Measurements from ENCODE around the gene GPR162. TPM values are rescaled to one million over a fixed set of nuclear protein-coding genes. Genes with fewer than 3 reads are reported as not detected.

GPR162 gene, protein sequence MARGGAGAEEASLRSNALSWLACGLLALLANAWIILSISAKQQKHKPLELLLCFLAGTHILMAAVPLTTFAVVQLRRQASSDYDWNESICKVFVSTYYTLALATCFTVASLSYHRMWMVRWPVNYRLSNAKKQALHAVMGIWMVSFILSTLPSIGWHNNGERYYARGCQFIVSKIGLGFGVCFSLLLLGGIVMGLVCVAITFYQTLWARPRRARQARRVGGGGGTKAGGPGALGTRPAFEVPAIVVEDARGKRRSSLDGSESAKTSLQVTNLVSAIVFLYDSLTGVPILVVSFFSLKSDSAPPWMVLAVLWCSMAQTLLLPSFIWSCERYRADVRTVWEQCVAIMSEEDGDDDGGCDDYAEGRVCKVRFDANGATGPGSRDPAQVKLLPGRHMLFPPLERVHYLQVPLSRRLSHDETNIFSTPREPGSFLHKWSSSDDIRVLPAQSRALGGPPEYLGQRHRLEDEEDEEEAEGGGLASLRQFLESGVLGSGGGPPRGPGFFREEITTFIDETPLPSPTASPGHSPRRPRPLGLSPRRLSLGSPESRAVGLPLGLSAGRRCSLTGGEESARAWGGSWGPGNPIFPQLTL
- 10.8 TPM for polyA plus RNA-seq (2013, experiment 1 of 2; ENCODE audit: insufficient read length)
- polyA plus RNA-seq (2013, experiment 2 of 2; ENCODE audit: insufficient read length): 10.4 TPM

DNA sequence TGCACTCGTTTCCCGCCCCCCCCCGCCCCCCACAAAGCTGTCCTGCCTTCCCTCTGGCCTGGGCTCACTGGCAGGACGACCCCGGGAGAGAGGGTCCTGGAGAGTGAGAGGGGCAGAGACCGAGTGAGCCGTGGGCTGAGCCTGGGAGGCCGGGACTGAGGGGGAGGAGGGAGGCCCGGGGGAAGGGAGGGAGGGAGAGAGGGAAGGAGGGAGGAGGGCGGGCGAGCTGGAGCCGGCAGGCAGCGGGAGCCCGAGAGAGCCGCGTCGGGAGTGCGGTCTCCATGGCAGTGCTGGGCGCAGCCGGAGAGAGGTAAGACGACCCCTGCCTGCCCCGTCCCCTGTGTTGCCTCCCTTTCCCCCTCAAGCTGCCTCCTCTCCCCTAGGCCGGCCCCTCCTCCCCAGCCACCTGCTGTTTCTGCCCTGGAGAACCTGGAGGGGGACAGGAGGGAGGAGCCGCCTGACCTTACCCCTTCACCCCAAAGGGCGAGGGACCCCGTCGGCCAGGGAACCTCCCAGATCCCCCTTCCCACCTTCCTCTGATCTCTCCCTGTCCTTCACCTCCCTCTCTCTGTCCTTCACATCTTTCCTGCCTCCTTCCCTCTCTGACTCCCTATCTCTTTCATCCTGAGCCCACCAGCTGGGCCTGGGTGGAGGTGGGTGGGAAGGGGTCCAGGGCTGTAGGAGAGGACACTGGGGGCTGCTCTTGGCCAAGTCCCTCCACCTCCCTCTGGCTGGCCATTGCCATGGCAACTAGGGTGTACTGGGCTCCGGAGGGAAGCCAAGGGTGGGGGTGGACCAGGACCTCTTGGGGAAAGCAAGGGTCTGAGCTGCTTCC lies at the start of gene GPR162:
Gene GPR162, plus strand, starts transcription at position 231 of the 835 bp plus-strand sequence. CDS start 2,078 bp downstream, outside the sequence.
- peak; percentile 61 for DNase-seq

DNA sequence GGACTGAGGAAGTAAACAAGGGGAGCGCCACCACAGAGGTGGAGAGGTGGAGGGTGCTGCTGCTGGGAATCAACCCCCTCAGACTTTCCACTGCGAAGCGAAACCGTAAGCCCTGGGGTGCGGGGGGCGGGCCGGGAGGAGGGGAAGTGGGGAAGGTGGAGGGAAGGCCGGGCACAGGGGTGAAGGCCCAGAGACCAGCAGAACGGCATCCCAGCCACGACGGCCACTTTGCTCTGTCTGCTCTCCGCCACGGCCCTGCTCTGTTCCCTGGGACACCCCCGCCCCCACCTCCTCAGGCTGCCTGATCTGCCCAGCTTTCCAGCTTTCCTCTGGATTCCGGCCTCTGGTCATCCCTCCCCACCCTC lies 49.3 kb upstream of the GPR162 start, which contains the start of gene LAG3:
Gene LAG3, plus strand, starts transcription at position 190 of the 365 bp plus-strand sequence. CDS start 333 bp downstream, outside the sequence.
- DNase-seq: no peak

DNA sequence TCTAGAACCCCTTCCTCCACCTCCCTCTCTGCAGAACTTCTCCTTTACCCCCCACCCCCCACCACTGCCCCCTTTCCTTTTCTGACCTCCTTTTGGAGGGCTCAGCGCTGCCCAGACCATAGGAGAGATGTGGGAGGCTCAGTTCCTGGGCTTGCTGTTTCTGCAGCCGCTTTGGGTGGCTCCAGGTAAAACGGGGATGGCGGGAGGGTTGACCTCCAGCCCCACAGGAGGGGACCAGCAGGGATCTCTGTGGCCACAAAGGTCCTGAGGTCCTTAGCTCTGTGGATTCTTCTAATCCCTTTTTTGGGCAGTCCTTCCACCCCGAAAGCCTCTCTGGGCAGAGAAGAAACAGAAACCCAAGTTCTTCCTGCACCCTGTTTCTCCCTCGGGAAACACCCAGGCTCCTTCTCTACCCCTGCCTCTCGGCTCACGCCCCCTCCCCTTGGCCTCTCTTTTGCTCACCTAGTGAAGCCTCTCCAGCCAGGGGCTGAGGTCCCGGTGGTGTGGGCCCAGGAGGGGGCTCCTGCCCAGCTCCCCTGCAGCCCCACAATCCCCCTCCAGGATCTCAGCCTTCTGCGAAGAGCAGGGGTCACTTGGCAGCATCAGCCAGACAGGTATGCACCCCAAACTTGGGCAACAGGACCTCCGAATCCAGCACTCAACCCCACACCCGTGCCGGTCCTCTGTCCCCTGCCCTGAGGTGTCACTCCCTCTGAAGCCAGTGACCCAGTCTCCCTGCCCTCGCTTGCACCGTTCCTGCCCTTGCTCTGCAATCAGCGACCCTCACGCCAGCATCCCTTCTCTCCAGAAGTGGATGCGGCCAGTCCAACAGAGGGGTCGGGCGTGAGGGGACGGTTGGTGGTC lies 48.7 kb upstream of the GPR162 start:
- DNase-seq: no peak

DNA sequence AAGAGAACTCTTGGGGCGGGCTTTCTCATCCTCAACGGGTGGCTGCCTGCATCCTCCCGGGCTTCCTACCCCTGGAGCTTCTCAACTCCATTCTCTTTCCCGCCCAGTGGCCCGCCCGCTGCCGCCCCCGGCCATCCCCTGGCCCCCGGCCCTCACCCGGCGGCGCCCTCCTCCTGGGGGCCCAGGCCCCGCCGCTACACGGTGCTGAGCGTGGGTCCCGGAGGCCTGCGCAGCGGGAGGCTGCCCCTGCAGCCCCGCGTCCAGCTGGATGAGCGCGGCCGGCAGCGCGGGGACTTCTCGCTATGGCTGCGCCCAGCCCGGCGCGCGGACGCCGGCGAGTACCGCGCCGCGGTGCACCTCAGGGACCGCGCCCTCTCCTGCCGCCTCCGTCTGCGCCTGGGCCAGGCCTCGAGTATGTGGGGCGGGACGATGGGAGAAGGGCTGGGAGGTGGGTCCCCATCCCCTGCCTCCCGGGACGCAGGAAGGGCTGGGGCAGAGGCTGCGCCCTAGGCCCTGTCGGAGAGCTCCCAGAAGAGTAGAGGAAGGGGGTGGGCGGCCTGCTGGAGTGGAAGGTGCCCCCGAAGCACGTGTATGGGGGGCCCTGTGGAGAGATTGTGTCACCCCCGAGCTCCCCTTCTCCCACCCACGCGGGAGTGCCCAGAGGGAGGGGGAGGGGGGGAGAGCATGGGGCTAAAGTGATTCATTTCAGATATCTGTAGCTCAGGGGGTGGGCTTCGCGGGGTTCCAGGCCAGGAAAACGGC lies 47.9 kb upstream of the GPR162 start:
- no peak for DNase-seq

DNA sequence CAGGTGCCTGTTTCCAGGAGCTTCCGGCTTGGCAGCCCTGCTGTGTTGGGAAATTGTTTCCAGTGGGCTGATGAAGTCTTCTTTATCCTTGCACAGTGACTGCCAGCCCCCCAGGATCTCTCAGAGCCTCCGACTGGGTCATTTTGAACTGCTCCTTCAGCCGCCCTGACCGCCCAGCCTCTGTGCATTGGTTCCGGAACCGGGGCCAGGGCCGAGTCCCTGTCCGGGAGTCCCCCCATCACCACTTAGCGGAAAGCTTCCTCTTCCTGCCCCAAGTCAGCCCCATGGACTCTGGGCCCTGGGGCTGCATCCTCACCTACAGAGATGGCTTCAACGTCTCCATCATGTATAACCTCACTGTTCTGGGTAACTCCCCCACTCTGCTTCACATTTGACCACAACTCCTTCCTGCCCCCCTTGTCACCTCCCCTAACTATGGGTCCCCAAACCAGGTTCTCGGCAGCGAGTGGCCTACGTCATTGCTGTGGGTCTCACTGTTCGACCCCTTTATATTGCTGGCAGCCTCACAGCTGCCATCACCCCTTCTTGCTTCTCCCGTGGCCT lies 47.0 kb upstream of the GPR162 start:
- no peak for DNase-seq

DNA sequence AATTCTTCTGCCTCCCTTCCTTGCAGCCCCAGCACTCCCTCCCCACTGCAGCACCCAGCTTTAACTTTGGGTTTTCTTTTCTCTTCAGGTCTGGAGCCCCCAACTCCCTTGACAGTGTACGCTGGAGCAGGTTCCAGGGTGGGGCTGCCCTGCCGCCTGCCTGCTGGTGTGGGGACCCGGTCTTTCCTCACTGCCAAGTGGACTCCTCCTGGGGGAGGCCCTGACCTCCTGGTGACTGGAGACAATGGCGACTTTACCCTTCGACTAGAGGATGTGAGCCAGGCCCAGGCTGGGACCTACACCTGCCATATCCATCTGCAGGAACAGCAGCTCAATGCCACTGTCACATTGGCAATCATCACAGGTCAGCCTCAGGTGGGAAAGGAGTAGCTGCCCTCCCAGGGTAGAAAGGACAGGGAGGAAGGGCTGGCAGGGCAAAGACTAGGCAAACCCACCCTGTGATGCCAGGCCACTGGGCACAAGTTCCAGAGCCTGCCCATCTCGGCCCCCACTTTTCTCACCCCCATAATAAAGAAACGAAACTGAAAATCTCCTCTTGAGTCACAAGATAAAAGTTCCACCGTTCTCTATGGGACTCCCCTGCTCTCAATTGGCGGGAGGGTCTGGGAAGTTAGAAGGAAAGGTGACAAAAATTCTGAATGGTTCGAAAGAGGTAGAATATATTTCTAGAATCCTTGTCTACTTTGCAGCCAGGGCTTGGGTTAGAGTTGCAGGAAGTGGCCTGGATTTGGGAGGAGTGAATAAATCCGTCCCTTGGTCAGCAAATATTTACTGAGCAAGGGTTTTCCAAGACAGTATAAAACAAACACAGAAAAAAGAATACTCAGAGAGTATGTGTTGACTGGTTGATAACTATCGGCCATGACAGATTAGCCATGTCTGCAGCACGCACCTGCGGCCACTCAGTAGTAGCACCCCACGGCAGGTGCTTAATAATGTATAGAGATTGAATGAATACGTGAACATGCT lies 46.1 kb upstream of the GPR162 start:
- no peak for DNase-seq

DNA sequence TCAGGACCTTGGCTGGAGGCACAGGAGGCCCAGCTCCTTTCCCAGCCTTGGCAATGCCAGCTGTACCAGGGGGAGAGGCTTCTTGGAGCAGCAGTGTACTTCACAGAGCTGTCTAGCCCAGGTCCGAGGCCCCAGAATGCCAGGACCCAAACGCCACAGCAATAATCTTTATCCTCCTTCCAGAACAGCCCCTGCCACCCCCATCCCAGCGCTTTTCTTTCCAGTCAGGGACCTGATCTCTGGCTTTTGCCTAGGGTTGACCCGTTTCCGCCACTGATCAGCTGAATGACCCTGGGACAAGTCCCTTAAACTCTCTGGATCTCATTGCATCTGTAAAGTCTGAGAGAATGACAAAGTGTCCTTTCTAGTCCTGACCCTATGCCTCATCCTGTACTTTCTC lies 44.2 kb upstream of the GPR162 start:
- DNase-seq: no peak

DNA sequence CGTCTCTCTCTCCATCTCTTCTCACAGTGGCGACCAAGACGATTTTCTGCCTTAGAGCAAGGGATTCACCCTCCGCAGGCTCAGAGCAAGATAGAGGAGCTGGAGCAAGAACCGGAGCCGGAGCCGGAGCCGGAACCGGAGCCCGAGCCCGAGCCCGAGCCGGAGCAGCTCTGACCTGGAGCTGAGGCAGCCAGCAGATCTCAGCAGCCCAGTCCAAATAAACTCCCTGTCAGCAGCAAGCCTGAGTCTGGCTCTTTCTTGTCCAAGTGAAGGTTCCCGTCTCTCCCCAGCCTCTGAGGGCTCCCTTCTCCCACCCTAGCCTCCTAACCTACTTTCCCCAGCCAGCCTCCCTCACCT lies 43.4 kb upstream of the GPR162 start:
- DNase-seq: no peak

DNA sequence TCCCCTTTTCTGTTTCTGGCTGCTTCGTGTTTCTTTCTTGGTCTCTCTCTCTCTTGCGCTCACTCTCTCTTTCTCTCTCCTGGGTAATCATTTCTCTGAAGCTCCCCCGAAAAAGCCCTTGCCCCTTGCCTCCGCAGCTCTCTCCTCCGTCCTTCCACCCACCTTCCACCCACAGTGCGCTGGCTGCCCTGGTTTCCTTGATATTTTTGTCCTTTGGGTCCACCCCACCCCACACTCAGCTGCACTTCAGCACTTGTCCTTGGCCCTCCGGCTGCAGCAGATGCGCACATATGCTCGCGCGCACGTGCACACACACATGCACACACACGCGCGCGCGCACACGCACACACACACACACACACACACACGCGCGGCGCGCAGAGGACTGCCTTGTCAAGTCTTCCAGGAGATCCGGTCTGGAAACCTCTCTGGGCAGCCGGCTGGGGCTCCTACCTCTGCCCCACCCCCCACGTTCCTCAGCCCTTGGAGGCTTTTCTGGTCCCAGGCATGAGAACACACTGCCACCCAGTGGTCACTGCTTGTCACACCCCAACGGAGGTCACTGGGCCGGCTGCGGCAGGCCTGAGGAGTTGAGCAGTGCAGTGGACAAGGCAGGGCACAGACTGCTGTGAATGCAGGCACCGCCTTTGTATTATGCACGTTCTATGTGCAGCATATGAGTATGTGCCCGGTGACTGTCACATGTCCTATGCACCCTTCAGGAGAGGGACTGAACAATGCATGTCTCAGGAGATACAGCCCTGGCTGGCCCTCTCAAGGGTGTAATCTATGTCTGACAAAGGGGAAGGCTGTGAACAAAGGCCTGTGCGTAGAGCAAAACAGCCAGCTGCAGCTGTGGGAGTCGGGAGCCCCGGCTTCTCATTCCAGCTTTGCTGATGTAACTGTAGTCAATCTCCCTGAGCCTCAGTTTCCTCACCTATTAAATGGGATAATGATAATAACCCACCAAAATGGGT lies 42.8 kb upstream of the GPR162 start:
- DNase-seq: peak; percentile 93

DNA sequence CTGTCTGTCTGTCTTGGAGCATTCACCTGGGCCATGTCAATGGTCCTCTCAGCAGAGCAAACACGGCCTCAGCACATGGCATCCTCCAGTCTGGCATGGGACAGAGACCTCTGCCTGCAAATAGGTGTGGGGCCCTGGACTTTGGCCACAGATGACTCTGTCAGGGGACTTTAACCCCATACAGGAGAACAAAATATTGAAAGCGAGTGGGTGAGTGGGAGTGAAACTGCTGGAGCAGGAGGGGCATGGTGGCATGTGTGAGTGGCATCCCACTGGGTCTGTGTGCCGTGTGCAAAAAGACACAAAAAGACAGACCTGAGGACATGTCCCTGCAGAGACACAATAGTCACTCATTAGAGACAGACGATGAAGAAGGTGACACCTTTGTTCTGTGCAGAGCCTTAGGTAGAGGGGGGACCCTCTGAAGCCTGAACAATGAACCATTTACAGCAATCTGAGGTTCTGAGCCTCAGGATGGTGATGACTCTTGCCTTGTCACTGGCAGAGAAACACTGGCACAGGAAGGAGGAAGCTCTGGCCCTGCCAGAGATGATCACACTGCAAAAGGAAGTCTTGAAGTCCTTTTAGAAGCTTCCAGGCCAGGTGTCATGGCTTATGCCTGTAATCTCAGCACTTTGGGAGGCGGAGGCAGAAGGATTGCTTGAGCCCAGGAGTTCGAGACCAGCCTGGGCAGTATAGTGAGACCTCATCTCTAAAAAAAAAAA lies 41.8 kb upstream of the GPR162 start:
- DNase-seq: no peak

DNA sequence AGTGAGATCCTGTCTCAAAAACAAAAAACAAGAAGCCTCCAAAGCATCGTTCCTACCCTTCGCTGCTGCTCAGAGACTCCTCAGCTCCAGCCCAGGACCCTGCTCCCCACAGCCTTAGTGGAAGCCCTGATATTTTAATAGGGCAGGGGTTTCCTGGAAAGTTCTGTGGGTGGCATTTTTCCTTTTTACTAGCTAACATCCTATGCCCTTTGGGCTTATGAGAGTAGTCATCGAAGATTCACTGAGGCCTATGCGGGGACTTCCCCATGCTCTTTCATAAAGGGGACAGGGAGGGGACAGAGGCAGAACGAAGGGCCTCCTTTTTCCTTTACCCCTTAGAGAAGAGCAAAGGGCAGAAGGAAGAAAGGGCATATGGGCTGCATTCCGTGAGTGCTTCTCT lies 41.0 kb upstream of the GPR162 start:
- DNase-seq: no peak

DNA sequence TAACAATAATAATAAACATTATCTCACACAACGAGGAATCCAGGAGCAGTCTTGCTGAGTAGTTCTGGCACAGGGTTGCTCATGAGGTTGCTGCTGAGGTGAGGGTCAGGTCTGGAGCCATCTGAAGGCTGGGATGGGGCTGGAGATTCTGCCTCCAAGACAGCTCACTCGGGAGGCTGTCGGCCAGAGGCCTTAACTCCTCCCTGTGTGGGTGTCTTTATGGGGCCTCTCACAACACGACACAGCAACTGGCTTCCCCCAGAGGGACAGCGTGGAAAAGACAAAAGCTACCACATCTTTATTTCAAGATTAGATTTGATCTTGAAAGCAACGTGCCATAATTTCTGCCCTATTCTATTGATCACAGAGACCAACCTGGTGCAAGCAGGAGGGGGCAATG lies 39.5 kb upstream of the GPR162 start:
- no peak for DNase-seq

DNA sequence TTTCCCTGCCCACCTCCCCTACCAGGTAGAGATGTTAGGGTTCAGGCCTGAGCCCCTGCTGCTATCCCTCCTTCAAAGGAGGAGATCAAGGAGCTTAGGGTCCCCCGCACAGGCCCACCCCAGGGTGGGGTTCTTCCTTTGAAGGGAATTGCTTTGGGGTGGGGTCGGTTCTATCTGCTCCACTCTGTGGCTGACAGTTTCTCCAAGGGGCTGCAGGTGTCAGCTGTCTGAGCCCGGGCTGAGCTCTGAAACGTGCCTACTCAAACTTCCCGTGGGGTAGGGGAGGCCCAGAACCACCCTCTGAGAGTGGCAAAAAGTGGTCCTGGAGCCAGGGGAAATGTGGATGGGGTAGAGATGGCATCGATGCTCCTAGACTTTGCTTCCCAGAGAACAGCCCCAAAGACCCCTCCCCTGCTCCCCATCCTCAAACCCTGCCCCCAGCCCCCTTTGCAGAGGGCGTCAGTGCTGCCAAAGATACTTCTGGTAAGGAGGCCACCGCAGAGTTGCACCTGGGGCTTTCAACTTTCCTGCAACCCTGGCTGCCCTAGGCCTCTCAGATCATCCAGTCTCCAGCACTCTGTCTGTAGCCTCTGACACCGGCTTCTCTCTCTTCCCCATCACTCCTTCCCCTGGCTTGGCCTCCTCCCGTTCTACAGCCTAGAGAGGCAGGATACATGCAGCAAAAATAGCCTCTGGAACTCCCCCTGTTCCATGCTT lies 38.6 kb upstream of the GPR162 start:
- DNase-seq: no peak

DNA sequence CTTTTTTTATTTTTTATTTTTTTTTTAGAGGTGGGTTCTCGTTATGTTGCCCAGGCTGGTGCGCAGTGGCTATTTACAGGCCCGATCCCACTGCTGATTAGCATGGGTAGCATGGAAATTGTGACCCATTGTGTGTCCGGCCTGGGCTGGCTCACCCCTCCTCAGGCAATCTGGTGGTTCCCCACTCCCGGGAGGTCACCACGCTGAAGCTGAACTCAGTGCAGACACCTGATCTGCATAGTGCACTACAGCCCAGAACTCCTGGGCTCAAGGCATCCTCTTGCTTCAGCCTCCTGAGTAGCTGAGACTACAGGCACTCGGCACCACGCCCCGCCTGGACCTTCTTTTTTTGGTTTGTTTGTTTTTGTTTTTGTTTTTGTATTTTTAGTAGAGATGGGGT lies 37.8 kb upstream of the GPR162 start:
- no peak for DNase-seq

DNA sequence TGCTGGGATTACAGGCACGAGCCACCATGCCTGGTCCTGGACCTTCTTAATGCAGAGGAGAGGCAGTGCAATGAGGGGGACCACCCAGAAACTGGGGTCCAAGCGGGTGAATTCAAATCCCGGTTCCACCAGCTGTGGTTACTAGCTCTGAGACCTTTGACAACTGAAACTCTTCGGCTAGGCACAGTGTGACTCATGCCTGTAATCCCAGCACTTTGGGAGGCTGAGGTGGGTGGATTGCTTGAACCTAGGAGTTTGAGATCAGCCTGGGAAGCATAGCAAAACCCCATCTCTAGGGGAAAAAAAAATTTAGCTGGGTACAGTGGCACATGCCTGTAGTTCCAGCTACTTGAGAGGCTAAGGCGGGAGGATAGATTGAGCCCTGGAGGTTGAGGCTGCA lies 37.3 kb upstream of the GPR162 start:
- no peak for DNase-seq

DNA sequence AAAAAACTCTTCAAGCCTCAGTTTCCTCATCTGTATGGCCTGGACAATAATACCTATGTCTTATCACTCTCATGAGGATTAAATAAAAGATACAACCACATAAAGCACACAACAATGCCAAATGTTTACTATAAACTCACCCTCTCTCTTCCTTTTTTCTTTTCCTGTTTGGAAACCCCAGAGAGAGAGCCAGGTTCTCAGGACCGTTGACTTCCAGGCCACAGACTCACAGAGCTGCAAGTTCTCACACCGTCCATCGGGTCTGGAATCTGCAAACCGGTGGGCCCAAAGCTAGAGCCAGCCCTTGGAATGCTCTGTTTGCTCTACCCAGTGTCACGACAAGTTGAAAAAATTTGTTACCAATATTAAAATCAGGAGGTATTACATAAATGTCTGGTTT lies 36.9 kb upstream of the GPR162 start:
- DNase-seq: no peak

DNA sequence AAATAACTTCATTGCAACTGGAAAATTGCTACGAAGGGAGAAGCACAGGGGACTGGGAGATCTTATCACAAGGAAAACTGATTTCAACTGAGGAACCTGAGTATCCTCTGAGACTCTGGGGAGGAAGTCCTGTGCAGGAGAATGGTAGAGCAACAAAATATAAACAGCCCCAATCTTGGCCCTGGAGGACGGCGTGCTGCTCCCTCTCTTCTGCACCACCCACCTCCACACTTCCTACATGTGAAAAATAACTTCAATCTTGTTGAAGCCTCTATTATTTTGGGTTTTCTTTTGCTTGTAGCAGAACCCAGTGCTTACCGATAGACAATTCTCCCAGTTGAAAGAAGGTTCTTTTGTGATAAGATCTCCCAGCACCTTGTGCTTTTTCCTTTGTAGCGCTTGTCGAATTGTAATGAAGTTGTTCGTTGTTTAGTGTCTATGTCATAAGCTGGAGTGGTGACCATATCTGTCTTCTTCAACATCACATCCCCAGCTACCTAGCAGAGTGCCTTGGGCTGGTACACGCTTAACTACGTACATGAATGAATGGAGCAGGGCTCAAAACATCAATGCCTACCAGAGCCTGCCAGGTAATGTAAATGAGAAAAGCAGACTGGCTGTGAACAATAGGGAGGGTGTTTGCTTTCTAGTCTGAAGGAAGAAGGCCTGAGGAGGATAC lies 35.1 kb upstream of the GPR162 start:
- DNase-seq: no peak
